Sigmoid colon (tissue), 3 donors: ENCODE data around the gene BTNL2.

Experiments
- POLR2A ChIP-seq, 2 donors: fragments of 450-650 bp; IDR thresholded peaks; one replicate each; pipeline ENCODE4 v1.6.1; 2016; ENCODE audit warnings: antibody characterized with exemption in 2 of 2, mild to moderate bottlenecking in 2 of 2, moderate library complexity in 2 of 2
- TF ChIP-seq, protein P1 (sequence below), 4 experiments: fragments of 450-650 bp in 3 of 4; fragments of 200-600 bp in 1 of 4; IDR thresholded peaks; one replicate each; pipeline ENCODE4 v1.5.1; 2016 to 2019; ENCODE audit warnings: antibody characterized with exemption in 4 of 4, mild to moderate bottlenecking in 3 of 4, moderate library complexity in 2 of 4

DNA sequence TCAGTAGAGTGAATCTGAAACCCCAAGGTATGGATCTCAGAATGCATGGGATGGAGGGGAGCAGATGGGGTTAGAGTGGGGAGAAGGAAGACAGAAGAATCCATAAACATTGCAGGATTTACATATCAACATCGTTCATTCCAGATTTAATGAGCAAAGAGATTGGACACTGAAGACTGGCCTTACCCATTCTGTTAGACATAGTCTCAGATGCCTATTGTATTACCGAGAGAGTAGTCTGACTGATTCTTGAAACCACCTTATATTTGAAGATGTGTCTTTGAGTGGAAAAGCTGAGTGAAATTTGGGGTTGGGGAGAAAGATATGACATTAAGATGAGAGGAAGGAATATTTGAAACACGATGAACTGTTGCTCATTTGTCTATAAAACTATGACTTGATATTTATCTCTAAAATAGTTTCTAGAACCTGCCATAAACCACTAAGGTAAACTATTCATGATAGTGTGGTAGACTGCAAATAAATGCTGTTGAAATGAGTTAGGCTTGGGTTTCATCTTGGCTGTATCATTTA lies 38.4 kb upstream of the BTNL2 start:
- TF ChIP-seq, protein P1, sequence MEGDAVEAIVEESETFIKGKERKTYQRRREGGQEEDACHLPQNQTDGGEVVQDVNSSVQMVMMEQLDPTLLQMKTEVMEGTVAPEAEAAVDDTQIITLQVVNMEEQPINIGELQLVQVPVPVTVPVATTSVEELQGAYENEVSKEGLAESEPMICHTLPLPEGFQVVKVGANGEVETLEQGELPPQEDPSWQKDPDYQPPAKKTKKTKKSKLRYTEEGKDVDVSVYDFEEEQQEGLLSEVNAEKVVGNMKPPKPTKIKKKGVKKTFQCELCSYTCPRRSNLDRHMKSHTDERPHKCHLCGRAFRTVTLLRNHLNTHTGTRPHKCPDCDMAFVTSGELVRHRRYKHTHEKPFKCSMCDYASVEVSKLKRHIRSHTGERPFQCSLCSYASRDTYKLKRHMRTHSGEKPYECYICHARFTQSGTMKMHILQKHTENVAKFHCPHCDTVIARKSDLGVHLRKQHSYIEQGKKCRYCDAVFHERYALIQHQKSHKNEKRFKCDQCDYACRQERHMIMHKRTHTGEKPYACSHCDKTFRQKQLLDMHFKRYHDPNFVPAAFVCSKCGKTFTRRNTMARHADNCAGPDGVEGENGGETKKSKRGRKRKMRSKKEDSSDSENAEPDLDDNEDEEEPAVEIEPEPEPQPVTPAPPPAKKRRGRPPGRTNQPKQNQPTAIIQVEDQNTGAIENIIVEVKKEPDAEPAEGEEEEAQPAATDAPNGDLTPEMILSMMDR (IDR thresholded peaks at IDR 0.05) = no peak
- TF ChIP-seq POLR2A (IDR thresholded peaks at IDR 0.05) = no peak
